Hepatic stellate cell (primary cell): Measurements from ENCODE around the gene U2AF1L4.

Experiments used
- DNase-seq: peaks from one replicate; pipeline ENCODE4 v3.0.0; 2011; ENCODE audit warnings: low spot score

Gene U2AF1L4

GRCh38 chr19:35757231-35757748 is 12.1 kb upstream of the U2AF1L4 start:
- DNase-seq: peak; percentile 91

GRCh38 chr19:35756377-35757230 is 11.4 kb upstream of the U2AF1L4 start, which contains the start of gene HSPB6:
Gene HSPB6 (minus strand): TSS chr19:35757029. CDS start chr19:35757008, 21 bp downstream.
- DNase-seq: peak; percentile 75

- peak; percentile 72 for DNase-seq
These were observed 10.5 kb upstream of the U2AF1L4 start for GRCh38 chr19:35755550-35756376.

GRCh38 chr19:35755131-35755549 is 9.9 kb upstream of the U2AF1L4 start:
- no peak for DNase-seq

- DNase-seq: no peak
These were observed 9.3 kb upstream of the U2AF1L4 start for GRCh38 chr19:35754370-35755130.

- DNase-seq: no peak
These were observed 8.6 kb upstream of the U2AF1L4 start for GRCh38 chr19:35753634-35754369.

- DNase-seq: no peak
These were observed 7.6 kb upstream of the U2AF1L4 start for GRCh38 chr19:35752746-35753350.

GRCh38 chr19:35751839-35752745 is 6.9 kb upstream of the U2AF1L4 start:
- DNase-seq: no peak

- no peak for DNase-seq
These were observed 4.9 kb upstream of the U2AF1L4 start for GRCh38 chr19:35750167-35750566.

GRCh38 chr19:35748106-35749020 is 3.1 kb upstream of the U2AF1L4 start, which contains the start of gene LIN37:
Gene LIN37 (plus strand): TSS chr19:35748576. CDS start chr19:35748725, 149 bp downstream.
- peak; percentile 99 for DNase-seq

- no peak for DNase-seq
These were observed 1.3 kb upstream of the U2AF1L4 start for GRCh38 chr19:35746531-35746930.

- DNase-seq: no peak
These were observed 857 bp upstream of the U2AF1L4 start for GRCh38 chr19:35746087-35746462.

- peak; percentile 93 for DNase-seq
These were observed 539 bp downstream of the U2AF1L4 start for GRCh38 chr19:35744430-35745327.

GRCh38 chr19:35743640-35744429 is 1.4 kb downstream of the U2AF1L4 start:
- no peak for DNase-seq

- no peak for DNase-seq
These were observed 3.0 kb downstream of the U2AF1L4 start, which contains the start of gene IGFLR1 for GRCh38 chr19:35742121-35742724. Gene IGFLR1 (minus strand): TSS chr19:35742452. CDS start chr19:35741180, 1,272 bp downstream.

GRCh38 chr19:35741203-35741515 is 4.1 kb downstream of the U2AF1L4 start:
- no peak for DNase-seq
